ENCODE measurements around the gene DBF4B. TPM values are rescaled to one million over a fixed set of nuclear protein-coding genes. Genes with fewer than 3 reads are reported as not detected.

Gene DBF4B
- total and polyA plus RNA-seq, 2 of the 13 experiments (the other 11 are each of a cell fraction or from before 2014, with no cell fraction given), result 11.7 to 13.2 TPM

GRCh38 chr17:44779211-44780025 lies 71.0 kb downstream of the DBF4B start (continued):
- TF ChIP-seq IRF9 (CRISPR knock-in tag; IDR thresholded peaks at IDR 0.05; ENCODE audit: borderline replicate concordance), result peak; percentile 39; the same call in 1 of the 2 replicates
- no peak for TF ChIP-seq CHD2 (IDR thresholded peaks at IDR 0.05; ENCODE audit: low read depth, low read length)
- TF ChIP-seq CENPX (CRISPR knock-in tag; IDR thresholded peaks at IDR 0.05), result no peak
- no peak for TF ChIP-seq KLF9 (CRISPR knock-in tag; IDR thresholded peaks at IDR 0.05; ENCODE audit: low read depth)
- no peak for TF ChIP-seq ARNT (IDR thresholded peaks at IDR 0.05)
- TF ChIP-seq PHF21A (CRISPR knock-in tag; IDR thresholded peaks at IDR 0.05), result no peak
- TF ChIP-seq EHMT2 (IDR thresholded peaks at IDR 0.05; ENCODE audit: borderline replicate concordance, low read depth, low read length), result no peak
- no peak for TF ChIP-seq SRSF9 (IDR thresholded peaks at IDR 0.05; ENCODE audit: borderline replicate concordance, insufficient read depth, low read depth, low read length, poor library complexity, severe bottlenecking)
- TF ChIP-seq ZNF329 (CRISPR knock-in tag; IDR thresholded peaks at IDR 0.05; ENCODE audit: low read depth), result no peak
- peak; percentile 74; the same call in 1 of the 2 replicates for TF ChIP-seq ZNF576 (CRISPR knock-in tag; IDR thresholded peaks at IDR 0.05)
- no peak for TF ChIP-seq ZNF772 (CRISPR knock-in tag; IDR thresholded peaks at IDR 0.05)
- no peak for TF ChIP-seq MTF2 (CRISPR knock-in tag; IDR thresholded peaks at IDR 0.05; ENCODE audit: borderline replicate concordance)
- no peak for TF ChIP-seq KAT7 (CRISPR knock-in tag; IDR thresholded peaks at IDR 0.05; ENCODE audit: borderline replicate concordance)
- TF ChIP-seq ZNF550 (CRISPR knock-in tag; IDR thresholded peaks at IDR 0.05; ENCODE audit: borderline replicate concordance), result no peak; the same call in 1 of the 2 replicates
- TF ChIP-seq ZNF142 (CRISPR knock-in tag; IDR thresholded peaks at IDR 0.05), result no peak
- TF ChIP-seq HOXA9 (CRISPR knock-in tag; IDR thresholded peaks at IDR 0.05; ENCODE audit: borderline replicate concordance), result no peak
- TF ChIP-seq ZNF775 (CRISPR knock-in tag; IDR thresholded peaks at IDR 0.05; ENCODE audit: borderline replicate concordance), result no peak
- peak; percentile 65; the same call in 1 of the 2 replicates for TF ChIP-seq MAX (IDR thresholded peaks at IDR 0.05)
- no peak for TF ChIP-seq ZBTB34 (CRISPR knock-in tag; IDR thresholded peaks at IDR 0.05)
- TF ChIP-seq POLR2AphosphoS2 (IDR thresholded peaks at IDR 0.05; ENCODE audit: low read depth, low read length), result no peak
- TF ChIP-seq ZNF75D (CRISPR knock-in tag; IDR thresholded peaks at IDR 0.05; ENCODE audit: borderline replicate concordance), result no peak

All from HepG2 (cell line).